Right lobe of liver (tissue), 4 donors: ENCODE results near the gene MRRF.

Experiments
- POLR2A ChIP-seq: fragments of 450-650 bp; IDR thresholded peaks from one replicate; pipeline ENCODE4 v1.6.1; 2017; ENCODE audit warnings: antibody characterized with exemption, mild to moderate bottlenecking
- TF ChIP-seq, protein P1 (sequence below), 4 donors: fragments of 200-600 bp in 3 of 4; fragments of 450-650 bp in 1 of 4; IDR thresholded peaks; one replicate each; pipeline versions ENCODE4 v1.5.1 to v1.8.0; 2016 to 2022; ENCODE audit warnings: antibody characterized with exemption in 4 of 4, mild to moderate bottlenecking in 2 of 4
- donor health status: DM: no; HTN: no; CAD: no.
- donor health status: DM: no; HTN: no; CAD: no.
- donor health status: DM: no; HTN: yes; CAD: no.

DNA sequence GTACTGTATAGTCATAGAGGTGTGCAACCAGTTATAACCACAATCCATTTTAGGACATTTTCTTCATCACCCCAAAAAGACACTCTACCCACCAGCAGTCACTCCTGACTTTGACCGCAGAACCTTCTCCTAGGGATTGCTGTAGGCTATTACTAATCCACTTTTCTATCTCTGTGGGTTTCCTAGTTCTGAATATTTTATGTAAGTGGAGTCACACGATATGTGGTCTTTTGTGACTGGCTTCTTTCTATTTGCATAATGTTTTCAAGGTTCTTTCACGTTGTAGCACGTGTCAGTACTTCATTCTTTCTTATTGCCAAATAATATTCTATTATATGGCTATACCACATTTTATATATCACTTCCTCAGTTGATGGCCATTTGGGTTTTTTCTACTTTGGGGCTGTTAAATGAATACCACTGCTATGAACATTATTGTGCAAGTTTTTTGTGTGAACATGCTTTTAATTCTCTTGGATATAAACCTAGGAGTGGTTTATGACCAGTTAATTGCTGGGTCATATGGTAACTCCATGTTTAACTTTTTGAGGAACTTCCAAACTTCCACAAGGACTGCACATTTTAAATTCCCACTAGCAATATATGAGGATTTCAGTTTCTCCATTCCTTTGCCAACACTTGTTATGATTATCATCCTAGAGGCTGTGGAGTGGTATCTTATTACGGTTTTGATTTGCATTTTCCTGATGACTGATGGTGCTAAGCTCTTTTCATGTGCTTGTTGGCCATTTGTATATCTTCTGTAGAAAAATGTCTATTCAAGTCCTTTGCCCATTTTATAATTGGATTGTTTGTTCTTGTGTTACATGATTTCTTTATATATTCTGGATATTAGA is 37.8 kb downstream of the MRRF start:
- TF ChIP-seq POLR2A, result no peak
- TF ChIP-seq, protein P1, sequence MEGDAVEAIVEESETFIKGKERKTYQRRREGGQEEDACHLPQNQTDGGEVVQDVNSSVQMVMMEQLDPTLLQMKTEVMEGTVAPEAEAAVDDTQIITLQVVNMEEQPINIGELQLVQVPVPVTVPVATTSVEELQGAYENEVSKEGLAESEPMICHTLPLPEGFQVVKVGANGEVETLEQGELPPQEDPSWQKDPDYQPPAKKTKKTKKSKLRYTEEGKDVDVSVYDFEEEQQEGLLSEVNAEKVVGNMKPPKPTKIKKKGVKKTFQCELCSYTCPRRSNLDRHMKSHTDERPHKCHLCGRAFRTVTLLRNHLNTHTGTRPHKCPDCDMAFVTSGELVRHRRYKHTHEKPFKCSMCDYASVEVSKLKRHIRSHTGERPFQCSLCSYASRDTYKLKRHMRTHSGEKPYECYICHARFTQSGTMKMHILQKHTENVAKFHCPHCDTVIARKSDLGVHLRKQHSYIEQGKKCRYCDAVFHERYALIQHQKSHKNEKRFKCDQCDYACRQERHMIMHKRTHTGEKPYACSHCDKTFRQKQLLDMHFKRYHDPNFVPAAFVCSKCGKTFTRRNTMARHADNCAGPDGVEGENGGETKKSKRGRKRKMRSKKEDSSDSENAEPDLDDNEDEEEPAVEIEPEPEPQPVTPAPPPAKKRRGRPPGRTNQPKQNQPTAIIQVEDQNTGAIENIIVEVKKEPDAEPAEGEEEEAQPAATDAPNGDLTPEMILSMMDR (IDR thresholded peaks at IDR 0.05), result no peak
